ENCODE data around the gene RIOK1. TPM values are rescaled to one million over a fixed set of nuclear protein-coding genes. Genes with fewer than 3 reads are reported as not detected.

The RIOK1 gene
- total RNA-seq, 1 donor from 2014 or later, result 15.5 TPM

GRCh38 chr6:7461416-7461815, 71.8 kb downstream of the RIOK1 start:
- DNase-seq (ENCODE audit: low read depth), result no peak
- no peak overlapping the region for H3K4me3 ChIP-seq (ENCODE audit: low read depth, low read length)
- no peak for TF ChIP-seq CTCF (IDR thresholded peaks at IDR 0.05; ENCODE audit: insufficient read depth, low read length, poor library complexity, severe bottlenecking)
- H3K36me3 ChIP-seq (ENCODE audit: control insufficient read depth, insufficient read depth, low read length), result no peaks in the 10 kb centered on the region
- H3K27me3 ChIP-seq (ENCODE audit: control insufficient read depth, insufficient read depth, low read length), result no peaks in the 10 kb centered on the region

GRCh38 chr6:7463785-7464184, 74.2 kb downstream of the RIOK1 start:
- H3K36me3 ChIP-seq (ENCODE audit: control insufficient read depth, insufficient read depth, low read length), result no peaks in the 10 kb centered on the region
- no peak overlapping the region for H3K4me3 ChIP-seq (ENCODE audit: low read depth, low read length)
- no peak for TF ChIP-seq CTCF (IDR thresholded peaks at IDR 0.05; ENCODE audit: insufficient read depth, low read length, poor library complexity, severe bottlenecking)
- DNase-seq (ENCODE audit: low read depth), result no peak
- no peaks in the 10 kb centered on the region for H3K27me3 ChIP-seq (ENCODE audit: control insufficient read depth, insufficient read depth, low read length)

- Histone ChIP-seq H3K4me3 (ENCODE audit: low read depth, low read length) (no peak overlapping the region), H3K27me3 (ENCODE audit: control insufficient read depth, insufficient read depth, low read length) (no peaks in the 10 kb centered on the region), H3K36me3 (ENCODE audit: control insufficient read depth, insufficient read depth, low read length) (no peaks in the 10 kb centered on the region)
- DNase-seq (ENCODE audit: low read depth), result no peak
- no peak for TF ChIP-seq CTCF (IDR thresholded peaks at IDR 0.05; ENCODE audit: insufficient read depth, low read length, poor library complexity, severe bottlenecking)
Measured at GRCh38 chr6:7467007-7467897, 77.6 kb downstream of the RIOK1 start.

Other genes starting within 250 kb of the RIOK1 start
- gene SSR1, start 76.6 kb upstream of the RIOK1 start, total RNA-seq, result 105 and 115 TPM in 2 replicates
- gene CAGE1, start 66 bp upstream of the RIOK1 start, total RNA-seq, result not detected in 2 replicates
- gene DSP, start 151.9 kb downstream of the RIOK1 start, total RNA-seq, result 216 and 220 TPM in 2 replicates
- 6.4 and 8.9 TPM in 2 replicates for gene SNRNP48, start 200.4 kb downstream of the RIOK1 start, total RNA-seq

All from kidney epithelial cell (primary cell).